ENCODE measurements around the gene LZTFL1.
A peak's percentile ranks its signal among the peaks of the same experiment; 100 is the strongest.
"Not testable (repeated sequence)": the region's sequence is repeated elsewhere in the genome, so short reads cannot be mapped to it uniquely, and the experiment has no call there.

The LZTFL1 gene

DNA sequence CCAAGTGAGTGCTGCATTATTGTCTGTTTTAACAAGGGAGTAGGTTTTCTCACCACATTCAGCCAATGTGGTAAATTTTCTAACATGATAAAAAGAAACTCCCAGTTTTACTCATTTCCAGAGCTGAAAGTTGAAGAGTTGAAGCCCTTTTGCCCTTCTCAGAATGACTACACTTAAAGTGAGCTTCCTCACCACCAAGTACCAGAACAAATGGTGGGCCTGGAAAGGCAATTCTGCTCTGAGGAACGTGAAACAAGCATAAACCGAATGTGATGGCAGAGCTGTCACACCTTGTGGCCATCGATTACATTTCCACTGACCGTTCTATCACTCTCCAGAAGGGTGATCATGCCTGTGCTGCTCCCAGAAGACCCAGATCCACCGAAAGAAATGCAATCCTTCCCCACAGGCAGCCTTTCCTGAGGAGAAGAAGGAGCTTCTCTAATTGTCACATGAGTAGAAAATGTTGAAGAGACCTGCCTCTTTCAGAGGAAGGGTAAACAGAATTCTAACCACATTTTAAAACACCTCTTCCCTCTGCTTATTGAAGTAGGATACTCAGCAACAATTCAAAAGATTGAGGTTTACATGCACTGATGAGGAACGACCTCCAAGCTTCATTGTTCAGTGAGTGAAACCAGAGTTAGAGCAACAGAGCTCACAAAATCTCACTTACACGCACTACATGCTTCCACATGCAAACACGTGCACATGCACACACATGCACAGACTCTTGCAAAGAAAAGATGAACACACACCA lies 23.0 kb upstream of the LZTFL1 start:
- Histone ChIP-seq H3K36me3 (ENCODE audit: control insufficient read depth, insufficient read depth, low read length) (no peaks in the 10 kb centered on the region), H3K4me3 (replicated peaks; ENCODE audit: low read depth, low read length) (no peak overlapping the region), H3K27me3 (replicated peaks; ENCODE audit: control insufficient read depth, insufficient read depth, low read length) (no peaks in the 10 kb centered on the region)
- DNase-seq (ENCODE audit: extremely low read depth, insufficient read length), result peak; percentile 75
- TF ChIP-seq, protein P1, sequence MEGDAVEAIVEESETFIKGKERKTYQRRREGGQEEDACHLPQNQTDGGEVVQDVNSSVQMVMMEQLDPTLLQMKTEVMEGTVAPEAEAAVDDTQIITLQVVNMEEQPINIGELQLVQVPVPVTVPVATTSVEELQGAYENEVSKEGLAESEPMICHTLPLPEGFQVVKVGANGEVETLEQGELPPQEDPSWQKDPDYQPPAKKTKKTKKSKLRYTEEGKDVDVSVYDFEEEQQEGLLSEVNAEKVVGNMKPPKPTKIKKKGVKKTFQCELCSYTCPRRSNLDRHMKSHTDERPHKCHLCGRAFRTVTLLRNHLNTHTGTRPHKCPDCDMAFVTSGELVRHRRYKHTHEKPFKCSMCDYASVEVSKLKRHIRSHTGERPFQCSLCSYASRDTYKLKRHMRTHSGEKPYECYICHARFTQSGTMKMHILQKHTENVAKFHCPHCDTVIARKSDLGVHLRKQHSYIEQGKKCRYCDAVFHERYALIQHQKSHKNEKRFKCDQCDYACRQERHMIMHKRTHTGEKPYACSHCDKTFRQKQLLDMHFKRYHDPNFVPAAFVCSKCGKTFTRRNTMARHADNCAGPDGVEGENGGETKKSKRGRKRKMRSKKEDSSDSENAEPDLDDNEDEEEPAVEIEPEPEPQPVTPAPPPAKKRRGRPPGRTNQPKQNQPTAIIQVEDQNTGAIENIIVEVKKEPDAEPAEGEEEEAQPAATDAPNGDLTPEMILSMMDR (IDR thresholded peaks at IDR 0.05; ENCODE audit: insufficient read depth, low read length, poor library complexity, severe bottlenecking), result no peak

DNA sequence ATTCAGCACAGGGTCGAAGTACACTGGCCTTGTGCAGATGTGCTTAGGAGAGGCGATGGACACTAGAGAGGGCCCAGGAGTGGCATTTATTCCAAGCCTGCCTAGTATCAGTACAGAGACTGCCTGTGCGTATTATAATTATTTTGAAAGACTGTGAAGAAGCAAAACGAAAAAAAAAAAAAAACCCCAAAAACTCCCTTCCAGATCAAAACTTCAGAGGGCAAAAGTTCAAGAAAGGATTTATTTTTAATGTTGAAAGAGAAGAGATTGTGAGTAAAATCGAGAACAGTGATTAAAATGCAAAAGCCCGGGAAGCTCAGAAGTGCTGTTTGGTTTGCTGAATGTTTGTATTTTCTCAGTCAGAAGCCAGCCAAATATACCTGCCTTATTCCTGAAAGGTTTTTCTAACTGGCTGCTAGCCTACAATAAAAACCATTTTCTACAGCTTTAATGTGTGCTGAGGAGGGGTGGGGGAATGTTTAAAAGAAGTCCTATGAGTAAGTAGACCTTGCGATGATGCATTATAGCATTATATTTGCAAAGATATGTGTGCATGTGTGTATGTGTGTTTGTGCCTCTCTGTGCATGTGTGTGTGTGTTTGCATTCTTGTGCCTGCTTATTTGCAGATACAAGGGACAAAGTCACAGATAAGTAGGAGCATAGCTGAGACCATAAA lies 19.3 kb upstream of the LZTFL1 start:
- peak; percentile 56 for DNase-seq (ENCODE audit: extremely low read depth, insufficient read length)
- Histone ChIP-seq H3K36me3 (ENCODE audit: control insufficient read depth, insufficient read depth, low read length) (no peaks in the 10 kb centered on the region), H3K4me3 (replicated peaks; ENCODE audit: low read depth, low read length) (no peak overlapping the region; the same call in 1 of the 2 replicates), H3K27me3 (replicated peaks; ENCODE audit: control insufficient read depth, insufficient read depth, low read length) (no peaks in the 10 kb centered on the region)
- TF ChIP-seq, protein P1 (IDR thresholded peaks at IDR 0.05; ENCODE audit: insufficient read depth, low read length, poor library complexity, severe bottlenecking), result no peak

DNA sequence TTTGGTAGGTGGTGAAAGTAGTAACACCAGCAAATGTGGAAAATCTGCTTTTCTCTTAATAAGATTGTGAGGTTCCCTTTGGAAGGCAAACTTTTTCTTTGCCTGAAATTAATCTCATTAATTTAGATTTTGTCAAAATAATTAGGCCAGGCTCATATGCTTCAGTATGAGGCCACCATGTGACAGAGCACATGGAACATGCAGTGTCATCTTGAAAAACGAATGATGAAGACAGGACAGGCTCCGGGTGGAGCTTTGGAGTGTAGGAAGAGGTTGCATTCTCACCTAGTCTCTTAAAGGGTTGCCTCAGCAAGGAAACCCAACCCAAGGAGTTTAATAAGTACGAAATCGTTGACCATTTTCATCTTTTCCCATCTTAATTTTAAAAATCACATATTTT lies 18.6 kb upstream of the LZTFL1 start:
- TF ChIP-seq, protein P1 (IDR thresholded peaks at IDR 0.05; ENCODE audit: insufficient read depth, low read length, poor library complexity, severe bottlenecking), result no peak
- no peaks in the 10 kb centered on the region for H3K27me3 ChIP-seq (replicated peaks; ENCODE audit: control insufficient read depth, insufficient read depth, low read length)
- H3K36me3 ChIP-seq (ENCODE audit: control insufficient read depth, insufficient read depth, low read length), result no peaks in the 10 kb centered on the region
- no peak for DNase-seq (ENCODE audit: extremely low read depth, insufficient read length)
- H3K4me3 ChIP-seq (replicated peaks; ENCODE audit: low read depth, low read length), result no peak overlapping the region

DNA sequence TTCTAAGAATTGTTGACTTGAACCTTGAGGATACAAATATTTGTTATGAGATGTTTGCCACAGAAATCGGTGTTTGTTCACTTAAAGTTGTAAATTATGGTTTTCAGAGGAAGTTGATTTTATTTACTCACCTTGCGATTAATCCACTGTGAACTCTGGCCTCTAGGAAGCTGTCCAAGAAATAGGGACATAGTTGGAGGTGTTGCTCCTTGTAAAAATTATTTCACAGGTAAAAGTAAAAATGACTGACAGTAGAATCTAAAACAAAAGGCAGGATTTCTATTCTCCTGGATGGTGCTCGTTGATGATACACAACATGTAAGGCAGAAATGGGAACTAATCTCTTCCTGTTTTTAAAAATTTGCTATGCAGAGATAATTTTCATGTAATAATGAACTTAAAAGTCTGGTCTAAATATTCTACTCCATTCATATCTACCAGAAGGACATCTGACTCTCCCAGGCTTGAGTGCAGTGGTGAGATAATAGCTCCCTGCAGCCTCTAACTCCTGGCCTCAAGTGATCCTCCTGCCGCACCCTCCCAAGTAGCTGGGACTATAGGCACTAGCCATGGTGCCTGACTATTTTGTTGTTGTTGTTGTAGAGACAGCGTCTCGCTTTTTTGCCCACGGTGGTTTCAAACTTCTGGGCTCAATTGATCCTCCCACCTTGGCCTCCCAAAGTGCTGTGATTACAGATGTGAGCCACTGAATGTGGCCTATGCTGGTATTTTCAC lies 17.1 kb upstream of the LZTFL1 start:
- TF ChIP-seq, protein P1 (IDR thresholded peaks at IDR 0.05; ENCODE audit: insufficient read depth, low read length, poor library complexity, severe bottlenecking), result no peak
- H3K27me3 ChIP-seq (replicated peaks; ENCODE audit: control insufficient read depth, insufficient read depth, low read length), result peaks cover 1% of the 10 kb centered on the region; the same call in 1 of the 2 replicates
- DNase-seq (ENCODE audit: extremely low read depth, insufficient read length), result no peak
- H3K36me3 ChIP-seq (ENCODE audit: control insufficient read depth, insufficient read depth, low read length), result no peaks in the 10 kb centered on the region
- H3K4me3 ChIP-seq (replicated peaks; ENCODE audit: low read depth, low read length), result no peak overlapping the region

DNA sequence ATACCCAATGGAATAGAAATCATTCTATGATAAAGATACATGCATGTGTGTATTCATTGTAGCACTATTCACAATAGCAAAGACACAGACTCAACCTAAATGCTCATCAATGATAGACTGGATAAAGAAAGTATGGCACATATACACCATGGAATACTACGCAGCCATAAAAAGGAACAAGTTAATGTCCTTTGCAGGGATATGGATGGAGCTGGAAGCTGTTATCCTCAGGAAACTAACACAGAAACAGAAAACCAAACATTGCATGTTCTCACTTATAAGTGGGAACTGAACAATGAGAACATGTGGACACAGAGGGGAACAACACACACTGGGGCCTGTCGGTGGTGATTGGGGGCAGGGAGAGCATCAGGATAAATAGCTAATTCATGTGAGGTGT lies 15.1 kb upstream of the LZTFL1 start:
- H3K27me3 ChIP-seq (replicated peaks; ENCODE audit: control insufficient read depth, insufficient read depth, low read length); H3K4me3 ChIP-seq (replicated peaks; ENCODE audit: low read depth, low read length); DNase-seq (ENCODE audit: extremely low read depth, insufficient read length); H3K36me3 ChIP-seq (ENCODE audit: control insufficient read depth, insufficient read depth, low read length): not testable (repeated sequence)

DNA sequence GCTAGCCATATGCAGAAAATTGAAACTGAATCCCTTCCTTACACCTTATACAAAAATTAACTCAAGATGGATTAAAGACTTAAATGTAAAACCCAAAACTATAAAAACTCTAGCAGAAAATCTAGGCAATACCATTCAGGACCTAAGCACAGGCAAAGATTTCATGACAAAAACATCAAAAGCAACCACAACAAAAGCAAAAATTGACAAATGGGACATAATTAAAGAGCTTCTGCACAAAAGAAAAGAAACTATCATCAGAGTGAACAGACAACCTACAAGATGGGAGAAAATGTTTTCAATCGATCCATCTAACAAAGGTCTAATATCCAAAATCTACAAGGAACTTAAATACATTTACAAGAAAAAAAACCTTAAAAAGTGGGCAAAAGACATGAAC lies 14.4 kb upstream of the LZTFL1 start:
- not testable (repeated sequence) for H3K4me3 ChIP-seq (replicated peaks; ENCODE audit: low read depth, low read length); H3K36me3 ChIP-seq (ENCODE audit: control insufficient read depth, insufficient read depth, low read length); DNase-seq (ENCODE audit: extremely low read depth, insufficient read length); H3K27me3 ChIP-seq (replicated peaks; ENCODE audit: control insufficient read depth, insufficient read depth, low read length)
